ENCODE measurements around the gene NRG3. TPM values are rescaled to one million over a fixed set of nuclear protein-coding genes. Genes with fewer than 3 reads are reported as not detected.

Gene NRG3
- total and polyA plus RNA-seq, 2 of the 8 experiments (the other 6 are each of a cell fraction or from before 2014, with no cell fraction given), result 4.2 to 5.0 TPM

- H3K4me1 ChIP-seq (replicated peaks in 1 of 4; ENCODE audit: control insufficient read depth in 3 of 4, insufficient read depth in 4 of 4, low read length in 3 of 4), result no peaks in the 10 kb centered on the region
- no peak overlapping the region for H3K27ac ChIP-seq (ENCODE audit: low read depth, low read length)
- no peak overlapping the region for H4K5ac ChIP-seq (ENCODE audit: insufficient read length, low read depth, low read length)
- H3K4me2 ChIP-seq (ENCODE audit: insufficient read depth in 1 of 2, low read depth in 2 of 2, low read length in 2 of 2), result no peak overlapping the region
- no peak for DNase-seq (ENCODE audit: low read depth in 1 of 2, low spot score in 2 of 2)
- CTCF ChIA-PET (ENCODE audit: partially characterized antibody), result interaction anchor here (0.9 kb wide), 1 partner anchor 12 kb away, joined by 3 read pairs; no protein-coding TSS in a partner anchor
- no peak overlapping the region for H2BK5ac ChIP-seq (ENCODE audit: low read depth, low read length)
- H2BK15ac ChIP-seq (ENCODE audit: low read length), result no peak overlapping the region
- H2BK120ac ChIP-seq (replicated peaks; ENCODE audit: low read depth, low read length), result no peak overlapping the region
- H2BK12ac ChIP-seq (ENCODE audit: low read depth, low read length), result no peak overlapping the region
- H4K20me1 ChIP-seq (replicated peaks in 1 of 2; ENCODE audit: control insufficient read depth in 1 of 2, insufficient read depth in 2 of 2, low read length in 2 of 2), result no peaks in the 10 kb centered on the region
- no peak overlapping the region for H4K8ac ChIP-seq (ENCODE audit: extremely low read depth, insufficient read depth, low read length)
- no peaks in the 10 kb centered on the region for H3K79me2 ChIP-seq (ENCODE audit: control insufficient read depth in 1 of 2, insufficient read depth in 2 of 2, low read length in 2 of 2)
- no peak overlapping the region for H3K18ac ChIP-seq (ENCODE audit: extremely low read depth, low read length)
- no peak overlapping the region for H3K56ac ChIP-seq (replicated peaks; ENCODE audit: insufficient read length, low read depth, low read length)
- no peak overlapping the region for H3K23ac ChIP-seq (ENCODE audit: insufficient read length)
- H3K4me3 ChIP-seq (ENCODE audit: extremely low read depth in 1 of 4, insufficient read depth in 2 of 4, low read depth in 3 of 4, low read length in 4 of 4), result no peak overlapping the region
- no peak overlapping the region for H3K14ac ChIP-seq (ENCODE audit: insufficient read length)
- TF ChIP-seq SRF (IDR thresholded peaks at IDR 0.05; ENCODE audit: low read depth, low read length), result no peak
- POLR2A ChIA-PET (ENCODE audit: partially characterized antibody), result no interaction called here
- no peaks in the 10 kb centered on the region for H3K36me3 ChIP-seq (ENCODE audit: control insufficient read depth in 2 of 4, insufficient read depth in 4 of 4, low read length in 3 of 4)
- no peaks in the 10 kb centered on the region for H3K9me3 ChIP-seq (ENCODE audit: insufficient read depth in 2 of 2, low read depth in 1 of 2, low read length in 1 of 2)
- H2BK20ac ChIP-seq (ENCODE audit: low read length), result no peak overlapping the region
- H3K23me2 ChIP-seq (ENCODE audit: low read depth, low read length), result no peaks in the 10 kb centered on the region
- FAIRE-seq, result no peak
- no peaks in the 10 kb centered on the region for H3K27me3 ChIP-seq (replicated peaks in 1 of 4; ENCODE audit: control insufficient read depth in 3 of 4, extremely low read depth in 1 of 4, insufficient read depth in 3 of 4, low read length in 3 of 4)
- no peak overlapping the region for H2AK5ac ChIP-seq (ENCODE audit: low read depth, low read length)
- H4K91ac ChIP-seq (replicated peaks; ENCODE audit: insufficient read length, low read length), result no peak overlapping the region
- no peak overlapping the region for H3K4ac ChIP-seq (replicated peaks; ENCODE audit: insufficient read length, low read depth, low read length)
- no peak overlapping the region for H3K9ac ChIP-seq (replicated peaks in 1 of 4; ENCODE audit: extremely low read depth in 1 of 4, low read depth in 3 of 4, low read length in 3 of 4)
- 95% methylated on average over 4 of the region's 4 CpGs; no CpG with 5 or more reads in 1 of the 2 experiments for WGBS, 2 experiments (ENCODE audit: extremely low coverage in 1 of 2, insufficient coverage in 1 of 2, insufficient read length in 1 of 2, insufficient replicate concordance in 2 of 2, low coverage in 1 of 2, low lambda C conversion rate in 2 of 2, missing lambda C conversion rate in 1 of 2)
- H2AFZ ChIP-seq (ENCODE audit: low read length), result no peak overlapping the region
- no peaks in the 10 kb centered on the region for H3K79me1 ChIP-seq (ENCODE audit: low read depth, low read length)
These were observed 975.2 kb downstream of the NRG3 start for GRCh38 chr10:82850191-82850590.
